HCT116 (cell line): ENCODE data around the gene AMBRA1.

Experiments used
- POLR2A ChIP-seq: IDR thresholded peaks from 2 replicates; pipeline ENCODE4 v1.7.0; 2011; ENCODE audit warnings: borderline replicate concordance; ENCODE audit not compliant: insufficient read depth, insufficient read length; ENCODE audit errors: extremely low read depth
- RAD21 ChIP-seq: IDR thresholded peaks from 2 replicates; pipeline ENCODE4 v1.6.1; 2012; ENCODE audit warnings: low read depth, mild to moderate bottlenecking
- TF ChIP-seq, protein P1 (sequence below), 3 experiments: fragments of 200-600 bp in 1 of 3; sonication (generic) in 1 of 3; IDR thresholded peaks in 2 of 3; conservative IDR thresholded peaks in 1 of 3; 2 replicates each; pipeline ENCODE4 v1.5.1; 2012 to 2017; ENCODE audit warnings: low read depth in 2 of 3, low read length in 2 of 3, antibody characterized with exemption in 1 of 3, borderline replicate concordance in 1 of 3, control low read depth in 1 of 3, mild to moderate bottlenecking in 1 of 3, mixed read lengths in 1 of 3, mixed run types in 1 of 3, moderate library complexity in 1 of 3; ENCODE audit not compliant: insufficient read depth in 1 of 3

DNA sequence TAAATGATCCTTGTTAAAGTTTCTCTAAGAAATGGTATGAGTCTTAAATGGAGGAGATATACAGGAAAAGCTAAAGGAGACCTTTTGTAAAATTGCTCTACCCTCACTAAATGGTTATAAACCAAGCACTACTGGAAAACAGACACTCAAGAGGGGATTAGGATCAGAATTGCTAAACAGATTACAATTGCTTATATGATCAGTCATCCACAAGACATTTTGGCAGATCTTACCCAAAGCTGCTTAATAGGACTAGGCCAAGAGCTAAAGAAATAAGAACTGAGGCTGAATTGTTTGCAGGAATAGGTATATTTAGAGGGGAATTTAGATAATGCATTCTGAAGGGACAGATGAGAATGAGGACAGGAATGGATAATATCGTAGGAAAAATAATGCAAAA lies 13.7 kb upstream of the AMBRA1 start:
- TF ChIP-seq RAD21 (no peak), POLR2A (no peak)
- TF ChIP-seq, protein P1, sequence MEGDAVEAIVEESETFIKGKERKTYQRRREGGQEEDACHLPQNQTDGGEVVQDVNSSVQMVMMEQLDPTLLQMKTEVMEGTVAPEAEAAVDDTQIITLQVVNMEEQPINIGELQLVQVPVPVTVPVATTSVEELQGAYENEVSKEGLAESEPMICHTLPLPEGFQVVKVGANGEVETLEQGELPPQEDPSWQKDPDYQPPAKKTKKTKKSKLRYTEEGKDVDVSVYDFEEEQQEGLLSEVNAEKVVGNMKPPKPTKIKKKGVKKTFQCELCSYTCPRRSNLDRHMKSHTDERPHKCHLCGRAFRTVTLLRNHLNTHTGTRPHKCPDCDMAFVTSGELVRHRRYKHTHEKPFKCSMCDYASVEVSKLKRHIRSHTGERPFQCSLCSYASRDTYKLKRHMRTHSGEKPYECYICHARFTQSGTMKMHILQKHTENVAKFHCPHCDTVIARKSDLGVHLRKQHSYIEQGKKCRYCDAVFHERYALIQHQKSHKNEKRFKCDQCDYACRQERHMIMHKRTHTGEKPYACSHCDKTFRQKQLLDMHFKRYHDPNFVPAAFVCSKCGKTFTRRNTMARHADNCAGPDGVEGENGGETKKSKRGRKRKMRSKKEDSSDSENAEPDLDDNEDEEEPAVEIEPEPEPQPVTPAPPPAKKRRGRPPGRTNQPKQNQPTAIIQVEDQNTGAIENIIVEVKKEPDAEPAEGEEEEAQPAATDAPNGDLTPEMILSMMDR (IDR thresholded peaks at IDR 0.05 in 2 of 3, conservative IDR thresholded peaks at IDR 0.05 in 1 of 3; ENCODE audit: borderline replicate concordance in 1 of 3, insufficient read depth in 1 of 3, low read depth in 2 of 3, low read length in 2 of 3): no peak
